Transverse colon (tissue), 4 donors: Measurements from ENCODE around the gene KCNN1. TPM values are rescaled to one million over a fixed set of nuclear protein-coding genes. Genes with fewer than 3 reads are reported as not detected.

ENCODE experiments used
- DNase-seq: peaks from one replicate; pipeline ENCODE4 v3.0.0-alpha.2; 2019
- H3K27ac ChIP-seq, 4 donors: fragments of 200-600 bp; sonication (generic); 2 replicates each; pipeline ENCODE4 v1.5.1; 2016 to 2018; ENCODE audit warnings: inconsistent platforms in 4 of 4
- H3K27me3 ChIP-seq: fragments of 200-600 bp; sonication (generic); 2 replicates; pipeline ENCODE4 v1.5.1; 2017; ENCODE audit warnings: inconsistent platforms
- H3K36me3 ChIP-seq, 4 donors: fragments of 200-600 bp; sonication (generic); 2 replicates each; pipeline ENCODE4 v1.5.1; 2017 to 2019; ENCODE audit warnings: inconsistent platforms in 4 of 4
- H3K4me1 ChIP-seq, 4 donors: fragments of 200-600 bp; sonication (generic); 2 replicates each; pipeline ENCODE4 v1.5.1; 2017 to 2020; ENCODE audit warnings: inconsistent platforms in 4 of 4
- H3K4me3 ChIP-seq, 4 donors: fragments of 200-600 bp; sonication (generic); 1 replicate in 1 of 4; 2 replicates in 3 of 4; pipeline versions ENCODE4 v1.5.1 to v1.6.1; 2017 to 2019; ENCODE audit warnings: inconsistent platforms in 4 of 4
- H3K9me3 ChIP-seq, 2 donors: fragments of 200-600 bp; sonication (generic); 2 replicates each; pipeline ENCODE4 v1.5.1; 2017 to 2019; ENCODE audit warnings: inconsistent platforms in 2 of 2
- CTCF ChIP-seq, 5 experiments: fragments of 200-600 bp in 3 of 5; fragments of 450-650 bp in 2 of 5; sonication (generic) in 3 of 5; IDR thresholded peaks; 1 replicate in 2 of 5; 2 replicates in 3 of 5; pipeline ENCODE4 v1.5.1; 2016 to 2017; ENCODE audit warnings: antibody characterized with exemption in 5 of 5, inconsistent platforms in 3 of 5, mild to moderate bottlenecking in 2 of 5, moderate library complexity in 1 of 5
- EP300 ChIP-seq: sonication (generic); formaldehyde crosslinking; IDR thresholded peaks from one replicate; pipeline ENCODE4 v1.6.1; 2017; ENCODE audit warnings: antibody characterized with exemption, low read depth
- POLR2A ChIP-seq: fragments of 450-650 bp; IDR thresholded peaks from one replicate; pipeline ENCODE4 v1.6.1; 2016; ENCODE audit warnings: antibody characterized with exemption, mild to moderate bottlenecking, moderate library complexity
- POLR2AphosphoS5 ChIP-seq, 3 donors: sonication (generic); formaldehyde crosslinking; IDR thresholded peaks; one replicate each; pipeline ENCODE4 v1.6.1; 2016; ENCODE audit warnings: antibody characterized with exemption in 3 of 3
- WGBS, 2 donors: methylation state at CpG; one replicate each; pipeline ENCODE4 v1.1.5; 2018; ENCODE audit warnings: low coverage in 1 of 2; 5-methylcytosine and 5-hydroxymethylcytosine counted together
- in situ Hi-C, 4 donors: fragments of 200-750 bp; cut with MboI; loops; one replicate each; pipeline versions ENCODE4 v1.15.0 to v1.15.1; 2017; ENCODE audit warnings: low sequenced_read_pairs in 3 of 4, low pct_ligation_motif_present in 1 of 4, low pct_unique_long_range_greater_than_20kb in 1 of 4
- intact Hi-C: fragments of 100-400 bp; cut with DNase I; formaldehyde crosslinking; loops from one replicate; pipeline ENCODE4 v1.15.1; 2023; ENCODE audit warnings: low total_unique reads
- total RNA-seq, 4 donors: library from RNA; depleted of rRNA; stranded (reverse); fragments of >200 nt; gene quantifications; one replicate each; pipeline ENCODE4 v1.1.0, GENCODE V29; 2016

KCNN1 gene
- total RNA-seq, 4 donors from 2014 or later, result 1.6 TPM; not detected in 3

- in situ Hi-C loops, result no loop called here
- Histone ChIP-seq H3K9me3 (no peaks in the 10 kb centered on the region), H3K36me3 (no peaks in the 10 kb centered on the region), H3K27me3 (peaks cover 50% of the 10 kb centered on the region), H3K4me3 (no peak overlapping the region), H3K27ac (no peak overlapping the region), H3K4me1 (no peaks in the 10 kb centered on the region)
- intact Hi-C loops, result no loop called here
- TF ChIP-seq POLR2A, result no peak
- TF ChIP-seq CTCF (IDR thresholded peaks at IDR 0.05), result no peak
- no peak for DNase-seq
- WGBS, 2 donors, result 57% methylated on average over 2 of the region's 2 CpGs; no CpG with 5 or more reads in 1 of the 2 donors
Observed at GRCh38 chr19:17966129-17966483, 801 bp upstream of the KCNN1 start.

- Histone ChIP-seq H3K9me3 (no peaks in the 10 kb centered on the region), H3K4me3 (peak overlapping the region in 1 of 4 donors; percentile 15), H3K27ac (no peak overlapping the region), H3K27me3 (peaks cover 50% of the 10 kb centered on the region), H3K4me1 (no peaks in the 10 kb centered on the region), H3K36me3 (no peaks in the 10 kb centered on the region)
- TF ChIP-seq CTCF (IDR thresholded peaks at IDR 0.05), result no peak
- TF ChIP-seq POLR2AphosphoS5 (IDR thresholded peaks at IDR 0.05), result no peak
- TF ChIP-seq EP300, result no peak
- TF ChIP-seq POLR2A, result no peak
- intact Hi-C loops (no loop called here), in situ Hi-C loops (no loop called here)
- 21% methylated on average over 26 of the region's 35 CpGs; no CpG with 5 or more reads in 1 of the 2 donors for WGBS, 2 donors
- no peak for DNase-seq
Observed at GRCh38 chr19:17967257-17968051, 547 bp downstream of the KCNN1 start.

GRCh38 chr19:17968362-17968761, 1.5 kb downstream of the KCNN1 start:
- intact Hi-C loops, result no loop called here

More at GRCh38 chr19:17968362-17968761, 1.5 kb downstream of the KCNN1 start:
- no peak overlapping the region for H3K4me3 ChIP-seq
- no peak for DNase-seq
- H3K4me1 ChIP-seq, result no peaks in the 10 kb centered on the region
- 51% methylated on average over 4 of the region's 4 CpGs; no CpG with 5 or more reads in 1 of the 2 donors for WGBS, 2 donors
- peaks cover 50% of the 10 kb centered on the region for H3K27me3 ChIP-seq
- in situ Hi-C loops, result no loop called here
- H3K27ac ChIP-seq, result no peak overlapping the region
- no peaks in the 10 kb centered on the region for H3K9me3 ChIP-seq
- TF ChIP-seq POLR2AphosphoS5 (IDR thresholded peaks at IDR 0.05) (no peak), EP300 (no peak), CTCF (IDR thresholded peaks at IDR 0.05) (no peak), POLR2A (no peak)
- H3K36me3 ChIP-seq, result no peaks in the 10 kb centered on the region
